DMS114 treated with DMSO at 0.1 percent for 48 hours (cell line): Measurements from ENCODE around the gene GINS2.

Experiments
- DNase-seq: peaks from one replicate; lab custom pipeline; 2025; ENCODE audit not compliant: unreplicated experiment; lab: John Stamatoyannopoulos, UW

Gene GINS2

DNA sequence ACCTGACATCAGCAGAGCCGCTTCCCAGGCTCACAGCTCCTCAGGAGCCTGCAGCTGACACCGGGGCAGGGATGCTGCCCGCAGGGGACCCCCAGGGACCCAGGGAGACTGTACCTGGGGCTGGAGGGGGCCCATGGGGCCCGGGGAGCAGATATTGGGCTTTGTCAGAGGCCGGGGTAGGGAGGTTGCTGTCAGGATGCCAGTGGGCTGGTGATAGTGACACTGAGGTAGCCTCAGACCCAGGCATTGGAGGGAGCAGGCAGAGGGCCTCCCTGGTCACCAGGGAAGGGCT lies 60.5 kb downstream of the GINS2 start:
- DNase-seq = no peak

DNA sequence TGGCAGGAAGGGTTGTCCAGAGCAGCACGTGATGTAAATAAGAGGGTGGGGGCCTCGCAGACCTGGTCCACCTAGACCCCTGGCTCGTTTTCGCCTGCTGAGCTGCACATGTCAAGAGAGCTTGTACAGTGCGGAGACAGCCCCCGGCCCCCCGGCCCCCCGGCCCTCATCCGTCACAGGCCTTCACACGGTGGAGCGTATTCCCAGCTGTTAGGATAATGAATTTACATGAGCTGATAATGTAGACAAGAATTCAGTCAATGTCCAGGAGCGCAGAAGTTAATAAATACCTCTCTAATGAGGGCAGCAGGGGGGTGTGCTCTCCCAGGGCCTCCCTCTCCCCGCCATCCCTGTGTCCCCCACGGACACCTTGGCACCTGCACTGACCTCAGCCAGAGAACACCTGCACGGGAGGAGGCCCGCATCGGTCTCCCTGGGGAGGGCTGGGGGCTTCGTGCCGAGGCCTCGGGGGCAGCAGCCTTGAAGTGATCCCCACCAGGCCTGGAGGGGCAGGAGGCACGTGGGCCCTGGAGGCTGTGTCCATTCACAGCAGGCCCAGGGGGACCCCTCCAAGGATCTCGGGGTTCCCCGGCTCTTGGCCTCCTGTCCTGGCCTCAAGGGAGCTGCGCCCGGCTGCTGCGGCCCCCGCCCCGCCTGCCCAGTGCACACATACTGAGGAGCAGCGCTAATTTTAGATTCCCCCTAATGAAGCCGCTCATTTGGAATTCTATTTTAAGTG lies 61.1 kb downstream of the GINS2 start:
- DNase-seq = no peak

DNA sequence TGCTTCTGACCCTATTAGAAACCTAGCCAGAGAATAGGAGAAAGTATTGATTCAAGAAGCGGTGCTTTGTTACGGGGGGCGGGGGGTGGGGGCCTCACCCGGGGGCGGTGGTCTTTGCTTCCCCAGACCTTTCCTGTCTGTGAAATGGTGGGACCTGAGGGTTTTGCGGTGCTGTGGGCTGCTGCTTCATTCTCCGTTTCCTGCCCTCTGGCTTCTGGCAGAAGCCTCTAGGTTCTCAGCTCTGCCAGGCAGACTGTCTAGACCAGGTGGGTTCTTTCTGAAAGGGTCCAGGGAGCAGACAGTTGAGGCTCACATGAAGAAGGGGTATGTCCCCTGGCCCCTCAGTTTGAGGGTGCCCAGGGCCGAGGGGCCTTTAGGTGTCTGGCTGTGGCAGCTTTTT lies 61.7 kb downstream of the GINS2 start:
- DNase-seq = no peak
